ENCODE data around the gene ZNF609. TPM values are rescaled to one million over a fixed set of nuclear protein-coding genes. Genes with fewer than 3 reads are reported as not detected.

Gene ZNF609
- total RNA-seq, 4 donors from 2014 or later: 25.2 to 45.5 (median 32.6) TPM

DNA sequence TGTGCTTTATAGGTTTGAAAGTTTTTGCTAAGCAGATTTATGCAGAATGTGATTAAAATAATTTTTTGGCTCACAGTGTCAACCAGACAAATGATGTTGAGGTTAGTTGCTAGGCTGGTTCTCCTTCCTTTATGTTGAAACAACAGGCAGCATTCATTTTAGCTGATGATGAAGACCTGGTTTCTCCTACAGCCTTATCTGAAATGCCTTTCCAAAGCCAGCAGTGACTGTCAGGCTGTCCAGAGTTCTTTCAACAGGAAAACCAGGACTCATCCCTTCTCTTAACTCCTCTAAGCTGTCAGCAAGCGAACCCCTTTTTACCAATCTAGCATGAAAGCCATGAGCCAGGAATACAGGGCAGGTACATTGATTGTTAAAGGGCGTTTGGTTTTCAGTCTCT lies 84.1 kb downstream of the ZNF609 start:
- no peaks in the 10 kb centered on the region for H3K27me3 ChIP-seq
- peaks cover 5% of the 10 kb centered on the region in 2 donors for H3K4me1 ChIP-seq
- H3K36me3 ChIP-seq: no peaks in the 10 kb centered on the region
- no peak overlapping the region for H3K27ac ChIP-seq
- TF ChIP-seq POLR2A (IDR thresholded peaks at IDR 0.05): no peak
- TF ChIP-seq, protein P1, sequence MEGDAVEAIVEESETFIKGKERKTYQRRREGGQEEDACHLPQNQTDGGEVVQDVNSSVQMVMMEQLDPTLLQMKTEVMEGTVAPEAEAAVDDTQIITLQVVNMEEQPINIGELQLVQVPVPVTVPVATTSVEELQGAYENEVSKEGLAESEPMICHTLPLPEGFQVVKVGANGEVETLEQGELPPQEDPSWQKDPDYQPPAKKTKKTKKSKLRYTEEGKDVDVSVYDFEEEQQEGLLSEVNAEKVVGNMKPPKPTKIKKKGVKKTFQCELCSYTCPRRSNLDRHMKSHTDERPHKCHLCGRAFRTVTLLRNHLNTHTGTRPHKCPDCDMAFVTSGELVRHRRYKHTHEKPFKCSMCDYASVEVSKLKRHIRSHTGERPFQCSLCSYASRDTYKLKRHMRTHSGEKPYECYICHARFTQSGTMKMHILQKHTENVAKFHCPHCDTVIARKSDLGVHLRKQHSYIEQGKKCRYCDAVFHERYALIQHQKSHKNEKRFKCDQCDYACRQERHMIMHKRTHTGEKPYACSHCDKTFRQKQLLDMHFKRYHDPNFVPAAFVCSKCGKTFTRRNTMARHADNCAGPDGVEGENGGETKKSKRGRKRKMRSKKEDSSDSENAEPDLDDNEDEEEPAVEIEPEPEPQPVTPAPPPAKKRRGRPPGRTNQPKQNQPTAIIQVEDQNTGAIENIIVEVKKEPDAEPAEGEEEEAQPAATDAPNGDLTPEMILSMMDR (IDR thresholded peaks at IDR 0.05): no peak
- intact Hi-C loops (cut with DNase I): no loop called here
- WGBS, 2 donors: 89 to 95% methylated on average over 2 of the region's 2 CpGs
- no peaks in the 10 kb centered on the region for H3K9me3 ChIP-seq
- H3K4me3 ChIP-seq (replicated peaks in 1 of 3): no peak overlapping the region
- DNase-seq: no peak

DNA sequence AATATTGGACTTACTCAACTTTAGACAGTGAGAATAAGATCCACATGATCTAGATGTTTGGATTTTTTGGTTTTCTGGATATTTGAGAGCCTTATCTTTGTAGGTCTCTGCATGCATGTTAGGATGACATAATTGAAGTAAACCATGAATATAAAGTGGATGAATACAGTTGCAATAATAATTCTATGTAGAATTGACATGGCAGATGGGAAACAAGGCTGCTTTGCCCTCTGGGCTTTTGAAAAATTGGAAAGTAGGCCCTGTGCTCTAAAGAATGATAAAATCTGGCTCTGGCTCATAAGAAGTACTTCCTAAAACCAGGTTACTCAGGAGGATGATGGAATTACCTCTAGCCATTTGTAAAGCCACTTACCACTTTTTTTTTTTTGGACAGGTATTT lies 86.9 kb downstream of the ZNF609 start:
- no peaks in the 10 kb centered on the region for H3K36me3 ChIP-seq
- H3K4me3 ChIP-seq (replicated peaks in 1 of 3): no peak overlapping the region
- no peak overlapping the region for H3K27ac ChIP-seq
- no peaks in the 10 kb centered on the region for H3K27me3 ChIP-seq
- intact Hi-C loops (cut with DNase I): no loop called here
- DNase-seq: no peak
- no peaks in the 10 kb centered on the region for H3K9me3 ChIP-seq
- peaks cover 0 to 12% of the 10 kb centered on the region in 2 donors for H3K4me1 ChIP-seq
- TF ChIP-seq POLR2A (IDR thresholded peaks at IDR 0.05): no peak
- TF ChIP-seq, protein P1 (IDR thresholded peaks at IDR 0.05): no peak

DNA sequence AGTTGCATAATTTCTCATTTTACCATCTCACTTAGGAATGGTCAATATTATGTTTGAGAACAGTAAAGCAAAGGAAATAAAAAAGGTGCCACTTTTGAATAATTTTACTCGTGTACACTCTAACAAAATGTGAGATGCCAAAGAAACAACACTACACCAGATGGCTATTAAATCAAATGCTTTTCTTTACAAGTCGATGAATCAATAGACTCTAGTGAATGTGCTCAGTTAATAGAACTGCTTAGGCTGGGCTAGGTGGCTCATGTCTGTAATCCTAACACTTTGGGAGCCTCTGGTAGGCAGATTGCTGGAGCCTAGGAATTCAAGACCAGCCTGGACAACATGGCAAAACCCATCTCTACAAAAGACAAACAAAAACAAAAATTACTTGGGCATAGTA lies 87.9 kb downstream of the ZNF609 start:
- H3K27me3 ChIP-seq: no peaks in the 10 kb centered on the region
- WGBS, 2 donors: 77 to 79% methylated on average over 2 of the region's 2 CpGs
- TF ChIP-seq, protein P1 (IDR thresholded peaks at IDR 0.05): no peak
- no peak for TF ChIP-seq POLR2A (IDR thresholded peaks at IDR 0.05)
- H3K27ac ChIP-seq: no peak overlapping the region
- no peak for DNase-seq
- H3K4me3 ChIP-seq (replicated peaks in 1 of 3): no peak overlapping the region
- peaks cover 0 to 18% of the 10 kb centered on the region in 2 donors for H3K4me1 ChIP-seq
- no peaks in the 10 kb centered on the region for H3K36me3 ChIP-seq
- intact Hi-C loops (cut with DNase I): no loop called here
- no peaks in the 10 kb centered on the region for H3K9me3 ChIP-seq

DNA sequence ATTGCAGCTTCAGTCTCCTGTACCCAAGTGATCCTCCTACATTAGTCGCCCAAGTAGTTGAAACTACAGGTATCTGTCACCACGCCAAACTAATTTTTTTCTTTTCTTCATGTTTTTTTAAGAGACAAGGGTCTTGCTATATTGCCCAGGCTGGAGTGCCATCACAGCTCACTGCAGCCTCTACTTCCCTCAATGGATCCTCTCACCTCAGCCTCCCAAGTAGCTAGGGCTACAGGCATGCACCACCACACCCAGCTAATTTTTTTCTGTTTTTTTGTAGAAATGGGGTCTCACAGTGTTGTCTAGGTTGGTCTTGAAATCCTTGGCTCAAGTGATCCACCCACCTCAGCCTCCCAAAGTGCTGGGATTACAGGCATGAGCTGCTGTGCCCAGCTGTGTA lies 89.5 kb downstream of the ZNF609 start:
- intact Hi-C loops (cut with DNase I): no loop called here
- H3K27me3 ChIP-seq: no peaks in the 10 kb centered on the region
- WGBS, 2 donors: 82 to 86% methylated on average over 2 of the region's 2 CpGs
- no peak for DNase-seq
- H3K9me3 ChIP-seq: no peaks in the 10 kb centered on the region
- H3K27ac ChIP-seq: no peak overlapping the region
- H3K4me1 ChIP-seq: peaks cover 0 to 18% of the 10 kb centered on the region in 2 donors
- TF ChIP-seq, protein P1 (IDR thresholded peaks at IDR 0.05): no peak
- H3K36me3 ChIP-seq: no peaks in the 10 kb centered on the region
- H3K4me3 ChIP-seq (replicated peaks in 1 of 3): no peak overlapping the region

DNA sequence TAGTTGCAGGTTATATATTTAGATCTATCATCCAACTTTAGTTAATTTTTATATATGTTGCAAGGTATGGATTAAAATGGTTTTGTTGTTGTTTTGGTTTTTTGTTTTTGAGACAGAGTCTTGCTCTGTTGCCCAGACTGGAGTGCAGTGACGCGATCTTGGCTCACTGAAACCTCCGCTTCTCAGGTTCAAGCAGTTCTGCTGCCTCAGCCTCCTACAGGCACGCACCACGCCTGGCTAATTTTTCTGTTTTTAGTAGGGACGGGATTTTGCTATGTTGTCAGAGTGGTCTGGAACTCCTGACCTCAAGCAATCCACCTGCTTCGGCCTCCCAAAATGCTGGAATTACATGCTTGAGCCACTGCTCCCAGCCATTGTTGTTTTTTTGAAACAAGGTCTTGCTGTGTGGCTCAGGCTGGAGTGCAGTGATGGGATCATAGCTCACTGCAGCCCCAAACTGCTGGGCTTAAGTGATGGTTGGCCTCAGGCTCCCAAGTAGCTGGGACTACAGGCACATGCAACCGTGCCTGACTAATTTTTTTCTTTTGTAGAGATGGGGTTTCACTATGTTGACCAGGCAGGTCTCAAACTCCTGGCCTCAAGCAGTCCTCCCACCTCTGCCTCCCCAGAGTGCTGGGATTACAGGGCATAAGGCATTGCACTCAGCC lies 92.0 kb downstream of the ZNF609 start:
- Histone ChIP-seq H3K4me1 (peaks cover 0 to 18% of the 10 kb centered on the region in 2 donors), H3K27me3 (no peaks in the 10 kb centered on the region), H3K4me3 (replicated peaks in 1 of 3) (no peak overlapping the region), H3K36me3 (no peaks in the 10 kb centered on the region), H3K9me3 (no peaks in the 10 kb centered on the region), H3K27ac (peak overlapping the region; percentile 31 to 52 (median 37))
- 33 to 45% methylated on average over 8 of the region's 8 CpGs for WGBS, 2 donors
- DNase-seq: peak; percentile 71 to 75
- intact Hi-C loops (cut with DNase I): no loop called here
- TF ChIP-seq POLR2A (IDR thresholded peaks at IDR 0.05): no peak
- TF ChIP-seq, protein P1 (IDR thresholded peaks at IDR 0.05): no peak
